ENCODE data around the gene DCANP1. TPM values are rescaled to one million over a fixed set of nuclear protein-coding genes. Genes with fewer than 3 reads are reported as not detected.

The DCANP1 gene
- total and polyA plus RNA-seq, 9 donors: 0.08 TPM; not detected in 8

DNA sequence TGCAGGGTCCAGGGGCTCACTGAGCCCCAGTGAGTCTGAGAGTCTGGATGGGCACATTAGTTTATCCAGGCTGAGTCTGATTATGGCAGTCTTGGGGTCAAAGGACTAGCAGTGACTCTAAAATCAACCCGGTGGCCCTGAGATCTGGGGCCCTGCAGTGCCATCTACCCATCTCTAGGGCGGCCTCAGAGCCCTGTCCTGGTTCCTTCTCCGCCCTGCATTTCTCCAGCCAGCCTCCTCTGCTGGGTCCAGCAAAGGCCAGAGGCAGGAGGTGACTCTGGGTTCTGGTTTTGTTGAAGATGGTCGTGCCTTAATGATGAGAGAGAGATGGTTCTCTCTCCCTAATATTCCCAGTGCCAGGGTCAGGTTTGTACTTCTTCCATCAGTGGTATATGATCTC, 15.0 kb downstream of the DCANP1 start:
- H3K4me1 ChIP-seq (ENCODE audit: insufficient read depth): no peaks in the 10 kb centered on the region
- TF ChIP-seq, protein P1, sequence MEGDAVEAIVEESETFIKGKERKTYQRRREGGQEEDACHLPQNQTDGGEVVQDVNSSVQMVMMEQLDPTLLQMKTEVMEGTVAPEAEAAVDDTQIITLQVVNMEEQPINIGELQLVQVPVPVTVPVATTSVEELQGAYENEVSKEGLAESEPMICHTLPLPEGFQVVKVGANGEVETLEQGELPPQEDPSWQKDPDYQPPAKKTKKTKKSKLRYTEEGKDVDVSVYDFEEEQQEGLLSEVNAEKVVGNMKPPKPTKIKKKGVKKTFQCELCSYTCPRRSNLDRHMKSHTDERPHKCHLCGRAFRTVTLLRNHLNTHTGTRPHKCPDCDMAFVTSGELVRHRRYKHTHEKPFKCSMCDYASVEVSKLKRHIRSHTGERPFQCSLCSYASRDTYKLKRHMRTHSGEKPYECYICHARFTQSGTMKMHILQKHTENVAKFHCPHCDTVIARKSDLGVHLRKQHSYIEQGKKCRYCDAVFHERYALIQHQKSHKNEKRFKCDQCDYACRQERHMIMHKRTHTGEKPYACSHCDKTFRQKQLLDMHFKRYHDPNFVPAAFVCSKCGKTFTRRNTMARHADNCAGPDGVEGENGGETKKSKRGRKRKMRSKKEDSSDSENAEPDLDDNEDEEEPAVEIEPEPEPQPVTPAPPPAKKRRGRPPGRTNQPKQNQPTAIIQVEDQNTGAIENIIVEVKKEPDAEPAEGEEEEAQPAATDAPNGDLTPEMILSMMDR (IDR thresholded peaks at IDR 0.05): no peak
- TF ChIP-seq POLR2A (IDR thresholded peaks at IDR 0.05) (no peak), EP300 (IDR thresholded peaks at IDR 0.05) (no peak)
- H3K4me3 ChIP-seq: no peak overlapping the region
- no peaks in the 10 kb centered on the region for H3K36me3 ChIP-seq
- H3K27ac ChIP-seq: no peak overlapping the region
- WGBS, 3 donors: 75 to 85% (median 83%) methylated on average over 4 of the region's 4 CpGs
- intact Hi-C loops (cut with DNase I): no loop called here
- DNase-seq: no peak
- no peaks in the 10 kb centered on the region for H3K27me3 ChIP-seq
- no peaks in the 10 kb centered on the region for H3K9me3 ChIP-seq

DNA sequence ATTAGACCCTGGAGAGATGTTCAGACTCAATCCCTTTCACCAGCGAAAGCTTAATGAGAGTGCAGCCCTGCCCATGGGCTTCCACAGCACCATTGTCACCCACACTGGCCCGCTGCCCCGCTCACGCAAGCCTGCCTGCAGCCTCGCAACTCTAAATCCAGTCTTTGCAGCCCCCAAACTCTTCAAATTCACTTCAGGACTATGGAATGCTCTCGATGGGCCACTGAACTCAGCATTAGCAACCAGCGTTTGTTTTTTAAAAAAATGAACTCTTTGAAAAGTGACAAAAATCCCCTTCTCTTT, 17.1 kb downstream of the DCANP1 start:
- no peak for DNase-seq
- no peak overlapping the region for H3K4me3 ChIP-seq
- no peaks in the 10 kb centered on the region for H3K9me3 ChIP-seq
- 72 to 85% (median 78%) methylated on average over 7 of the region's 7 CpGs for WGBS, 3 donors
- no peak overlapping the region for H3K27ac ChIP-seq
- H3K4me1 ChIP-seq (ENCODE audit: insufficient read depth): no peaks in the 10 kb centered on the region
- no peaks in the 10 kb centered on the region for H3K27me3 ChIP-seq
- no peaks in the 10 kb centered on the region for H3K36me3 ChIP-seq
- intact Hi-C loops (cut with DNase I): no loop called here
- no peak for TF ChIP-seq EP300 (IDR thresholded peaks at IDR 0.05)
- TF ChIP-seq POLR2A (IDR thresholded peaks at IDR 0.05): no peak
- TF ChIP-seq, protein P1 (IDR thresholded peaks at IDR 0.05): no peak

DNA sequence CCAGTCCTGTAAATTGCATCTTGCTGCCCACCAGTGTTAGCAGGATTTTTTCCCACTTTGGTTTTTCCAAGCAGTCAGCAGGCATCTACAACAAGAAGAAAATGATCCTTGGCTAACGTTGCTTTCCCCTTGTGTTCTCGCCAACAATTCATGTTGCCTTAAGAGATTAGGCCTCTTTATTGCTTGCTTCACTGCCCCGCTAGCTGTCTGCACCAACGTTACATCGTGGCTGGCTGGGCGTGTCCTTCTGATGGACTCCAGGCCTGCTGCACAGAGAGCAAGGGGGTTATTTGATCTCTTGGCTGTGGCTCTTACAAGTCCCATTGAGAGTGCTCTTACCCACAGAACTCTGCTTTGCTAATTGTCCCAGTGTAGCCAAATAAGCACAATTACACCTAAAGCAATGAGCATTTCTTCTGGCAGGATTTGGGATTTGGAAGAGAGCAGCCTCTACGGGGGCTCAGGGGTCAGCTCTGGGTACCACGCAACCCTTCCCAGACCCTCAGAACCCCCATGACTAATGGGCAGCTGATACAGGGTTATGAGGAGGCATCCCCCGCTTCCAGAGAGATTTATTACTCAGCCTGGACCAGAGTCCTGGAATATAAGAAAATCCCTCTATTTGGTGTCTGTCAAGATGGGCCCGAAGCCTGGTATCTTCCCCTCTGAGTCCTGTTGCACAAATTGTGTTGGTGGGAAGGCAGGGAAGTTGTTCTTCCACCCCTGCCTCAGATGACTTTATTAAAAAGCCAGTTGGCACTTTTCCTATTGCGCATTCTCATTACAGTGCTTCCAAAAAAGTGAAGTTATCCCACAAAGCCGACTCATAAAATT, 17.6 kb downstream of the DCANP1 start:
- intact Hi-C loops (cut with DNase I): no loop called here
- WGBS, 3 donors: 29 to 35% (median 33%) methylated on average over 12 of the region's 12 CpGs
- TF ChIP-seq, protein P1 (IDR thresholded peaks at IDR 0.05): no peak
- TF ChIP-seq EP300 (IDR thresholded peaks at IDR 0.05) (no peak), POLR2A (IDR thresholded peaks at IDR 0.05) (no peak)
- Histone ChIP-seq H3K9me3 (no peaks in the 10 kb centered on the region), H3K36me3 (no peaks in the 10 kb centered on the region), H3K27ac (no peak overlapping the region), H3K4me3 (no peak overlapping the region), H3K4me1 (ENCODE audit: insufficient read depth) (no peaks in the 10 kb centered on the region), H3K27me3 (no peaks in the 10 kb centered on the region)
- DNase-seq: peak in 1 of 5 donors; percentile 12

DNA sequence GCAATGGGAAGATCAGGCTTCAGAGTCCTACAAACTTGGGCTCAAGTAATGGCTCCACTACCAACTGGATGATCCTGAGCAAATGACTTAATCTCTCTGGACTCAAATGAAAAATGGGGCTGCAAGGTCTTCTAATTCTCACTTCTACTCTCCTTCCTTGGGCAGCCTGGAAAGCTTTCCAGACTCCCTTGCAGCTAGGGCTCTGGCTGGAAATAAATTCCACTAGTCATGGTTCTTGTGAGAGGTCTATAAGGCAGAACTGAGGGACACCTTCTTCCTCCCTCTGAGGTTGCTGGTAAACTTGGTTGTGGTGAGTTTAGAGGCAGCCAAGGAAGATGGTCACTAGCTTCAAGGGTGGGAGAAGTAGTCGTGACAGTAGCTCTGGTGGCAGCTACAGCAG, 18.6 kb downstream of the DCANP1 start:
- intact Hi-C loops (cut with DNase I): no loop called here
- Histone ChIP-seq H3K4me3 (no peak overlapping the region), H3K36me3 (no peaks in the 10 kb centered on the region), H3K9me3 (no peaks in the 10 kb centered on the region), H3K4me1 (ENCODE audit: insufficient read depth) (no peaks in the 10 kb centered on the region), H3K27me3 (no peaks in the 10 kb centered on the region), H3K27ac (no peak overlapping the region)
- DNase-seq: no peak
- 82 to 93% (median 86%) methylated on average over 1 of the region's 1 CpG for WGBS, 3 donors
- TF ChIP-seq POLR2A (IDR thresholded peaks at IDR 0.05): no peak
- TF ChIP-seq, protein P1 (IDR thresholded peaks at IDR 0.05): no peak
- no peak for TF ChIP-seq EP300 (IDR thresholded peaks at IDR 0.05)

Data from ovary (tissue), 9 donors.